GM18520 (cell line): ENCODE results near the gene FAM193A.
"Not testable (repeated sequence)": the region's sequence is repeated elsewhere in the genome, so short reads cannot be mapped to it uniquely, and the experiment has no call there.

Experiments
- ATAC-seq: cut with Tn5 transposase; IDR thresholded peaks from one replicate; pipeline ENCODE4 v1.9.1; 2021; ENCODE audit not compliant: unreplicated experiment

The FAM193A gene

DNA sequence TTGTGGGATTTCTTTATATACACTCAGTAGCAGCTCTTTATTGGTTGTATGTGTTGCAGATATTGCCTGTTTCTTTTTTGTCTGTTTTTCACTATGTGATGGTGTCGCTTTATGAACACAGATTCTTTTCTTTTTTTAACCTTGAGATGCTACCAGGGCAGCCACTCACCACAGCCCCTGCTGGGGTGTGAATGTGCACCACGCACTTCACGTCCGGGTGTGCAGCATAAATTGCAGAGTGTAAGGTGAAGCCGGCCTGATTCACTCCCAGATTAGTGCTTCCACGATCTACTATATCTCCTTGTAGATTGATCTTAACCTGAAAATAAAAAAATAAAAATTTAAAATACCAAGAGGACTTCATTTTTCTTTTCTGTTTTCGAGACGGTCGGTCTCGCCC is 71.4 kb downstream of the FAM193A start:
- ATAC-seq = no peak

DNA sequence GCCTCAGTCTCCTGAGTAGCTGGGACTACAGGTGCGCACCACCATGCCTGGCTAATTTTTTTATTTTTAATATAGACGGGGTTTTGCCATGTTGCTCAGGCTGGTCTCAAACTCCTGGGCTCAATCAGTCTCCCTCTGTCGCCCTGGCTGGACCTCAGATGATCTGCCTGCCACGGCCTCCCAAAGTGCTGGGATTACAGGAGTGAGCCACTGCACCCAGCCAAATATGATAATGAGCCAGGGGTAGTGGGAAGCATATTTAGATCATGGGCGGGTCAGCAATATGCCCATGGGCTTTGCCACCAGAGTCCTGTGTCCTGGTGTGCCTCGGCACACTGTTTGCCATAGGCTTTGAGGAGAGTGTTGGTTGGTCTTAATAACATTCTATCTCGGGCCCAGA is 71.8 kb downstream of the FAM193A start:
- no peak for ATAC-seq

- no peak for ATAC-seq
These were observed 79.4 kb downstream of the FAM193A start for GRCh38 chr4:2615821-2616220.

- ATAC-seq = no peak
These were observed 81.5 kb downstream of the FAM193A start for GRCh38 chr4:2617955-2618354.

DNA sequence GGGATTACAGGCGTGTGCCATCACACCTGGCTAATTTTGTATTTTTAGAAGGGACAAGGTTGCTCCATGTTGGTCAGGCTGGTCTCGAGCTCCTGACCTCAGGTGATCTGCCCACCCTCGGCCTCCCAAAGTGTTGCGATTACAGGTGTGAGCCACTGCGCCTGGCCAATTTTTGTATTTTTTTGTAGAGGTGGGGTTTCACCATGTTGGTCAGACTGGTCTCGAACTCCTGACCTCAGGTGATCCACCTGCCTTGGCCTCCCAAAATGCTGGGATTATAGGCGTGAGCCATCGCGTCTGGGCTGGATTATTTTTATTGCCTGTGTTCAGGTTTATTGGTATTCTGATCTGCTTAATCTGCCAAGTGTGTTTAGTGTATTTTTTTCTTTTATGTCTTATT is 82.3 kb downstream of the FAM193A start:
- not testable (repeated sequence) for ATAC-seq

DNA sequence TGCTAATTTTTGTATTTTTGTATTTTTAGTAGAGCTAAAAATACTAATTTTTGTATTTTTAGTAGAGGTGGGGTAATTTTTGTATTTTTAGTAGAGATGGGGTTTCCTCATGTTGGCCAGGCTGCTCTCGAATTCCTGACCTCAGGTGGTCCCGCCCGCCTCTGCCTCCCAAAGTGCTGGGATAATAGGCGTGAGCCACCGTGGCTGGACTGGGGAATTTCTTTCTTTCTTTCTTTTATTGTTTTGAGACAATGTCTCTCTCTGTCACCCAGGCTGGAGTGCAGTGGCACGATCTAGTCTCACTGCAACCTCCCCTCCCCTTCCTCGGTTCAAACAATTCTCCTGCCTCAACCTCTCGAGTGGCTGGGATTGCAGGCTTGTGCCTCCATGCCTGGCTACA is 83.0 kb downstream of the FAM193A start:
- ATAC-seq = no peak

DNA sequence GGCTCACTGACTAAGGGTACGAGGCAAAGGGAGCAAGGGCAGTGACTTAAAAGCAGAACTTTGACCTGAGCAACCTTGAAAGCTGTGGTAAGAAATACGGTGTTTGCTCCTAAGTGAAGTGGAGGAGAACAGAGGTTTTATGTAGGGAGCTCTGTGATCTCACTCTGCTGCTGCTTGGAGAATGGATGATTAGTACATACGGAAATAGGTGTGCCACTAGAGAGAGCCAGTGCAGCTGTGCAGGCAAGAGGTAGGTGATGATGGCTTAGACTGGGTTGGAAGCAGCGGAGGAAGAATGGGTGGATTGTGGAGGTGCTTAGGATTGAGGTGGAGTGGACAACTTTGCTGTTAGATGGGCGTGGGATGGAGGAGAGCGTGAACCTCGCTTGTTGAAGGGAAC is 85.0 kb downstream of the FAM193A start:
- ATAC-seq = no peak

DNA sequence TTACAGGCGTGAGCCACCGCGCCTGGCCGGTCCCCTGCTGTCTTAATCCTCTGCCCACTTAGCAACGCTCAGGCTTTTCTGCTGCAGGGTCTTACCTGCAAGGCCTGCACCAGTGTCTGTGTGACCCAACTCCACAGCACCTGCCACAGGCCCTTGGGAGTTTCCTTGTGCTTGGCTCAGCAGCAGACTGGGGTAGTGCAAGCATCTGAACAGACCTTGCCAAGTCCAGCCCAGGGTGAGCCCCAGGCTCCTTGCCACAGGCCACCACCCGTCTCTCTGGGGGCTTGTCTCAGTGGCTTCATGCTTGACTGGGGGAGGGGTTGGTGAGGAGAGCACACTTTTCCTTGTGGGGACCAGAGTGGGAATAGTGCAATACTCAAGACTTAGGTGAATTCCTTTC is 87.0 kb downstream of the FAM193A start:
- no peak for ATAC-seq

DNA sequence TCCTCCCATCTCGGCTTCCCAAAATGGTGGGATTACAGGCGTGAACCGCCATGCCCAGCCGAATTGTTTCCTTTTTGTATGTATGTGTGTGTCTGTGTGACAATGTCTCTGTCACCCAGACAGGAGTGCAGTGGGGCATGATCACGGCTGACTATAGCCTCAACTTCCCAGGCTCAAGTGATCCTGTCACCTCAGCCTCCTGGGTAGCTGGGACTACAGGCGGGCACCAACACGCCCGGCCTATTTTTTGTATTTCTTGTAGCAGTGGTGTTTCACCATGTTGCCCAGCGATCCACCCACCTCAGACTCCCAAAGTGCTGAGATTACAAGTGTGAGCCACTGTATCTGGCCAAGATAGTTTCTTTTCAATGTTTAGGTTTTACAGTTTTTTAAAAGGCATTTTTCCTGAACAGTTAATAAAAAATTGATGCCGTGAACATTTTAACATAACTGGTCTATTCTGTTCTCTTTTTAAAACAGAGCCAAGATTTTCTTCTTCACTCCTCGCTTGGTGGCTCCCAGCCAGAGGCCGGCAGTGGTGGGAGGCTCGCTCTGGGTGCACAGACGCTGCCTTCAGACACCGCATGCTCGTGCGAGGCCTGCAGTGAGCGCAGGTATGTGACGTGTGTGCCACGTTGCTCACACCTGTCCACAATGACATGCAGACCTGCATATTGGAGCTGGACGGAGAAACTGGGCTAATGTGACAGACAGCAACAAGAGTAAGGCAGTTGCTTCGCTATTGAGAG is 88.5 kb downstream of the FAM193A start:
- no peak for ATAC-seq

DNA sequence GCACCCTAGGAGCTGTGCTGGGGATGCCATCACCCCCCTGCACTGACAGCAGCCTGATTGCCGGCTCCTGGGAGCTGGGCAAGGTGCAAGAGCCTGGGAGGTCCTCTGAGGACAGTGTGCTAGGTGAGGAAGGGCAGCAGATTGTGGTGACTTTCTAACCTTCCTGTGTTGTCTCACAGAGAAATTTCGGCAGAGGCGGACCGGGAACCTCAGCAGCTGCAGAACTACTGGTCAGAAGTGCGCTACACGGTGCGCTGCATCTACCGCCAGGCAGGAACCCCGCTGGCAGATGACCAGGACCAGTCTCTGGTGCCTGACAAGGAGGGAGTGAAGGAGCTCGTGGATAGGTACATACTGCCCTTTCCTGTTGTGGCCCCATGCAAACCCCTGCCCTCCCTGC is 89.8 kb downstream of the FAM193A start:
- ATAC-seq = no peak

GRCh38 chr4:2630556-2631273 is 94.3 kb downstream of the FAM193A start:
- ATAC-seq = no peak

- no peak for ATAC-seq
These were observed 97.6 kb downstream of the FAM193A start for GRCh38 chr4:2634014-2634413.

GRCh38 chr4:2636331-2636730 is 99.9 kb downstream of the FAM193A start:
- ATAC-seq = no peak

GRCh38 chr4:2636994-2637393 is 100.5 kb downstream of the FAM193A start:
- not testable (repeated sequence) for ATAC-seq

- no peak for ATAC-seq
These were observed 101.6 kb downstream of the FAM193A start for GRCh38 chr4:2637956-2638552.

DNA sequence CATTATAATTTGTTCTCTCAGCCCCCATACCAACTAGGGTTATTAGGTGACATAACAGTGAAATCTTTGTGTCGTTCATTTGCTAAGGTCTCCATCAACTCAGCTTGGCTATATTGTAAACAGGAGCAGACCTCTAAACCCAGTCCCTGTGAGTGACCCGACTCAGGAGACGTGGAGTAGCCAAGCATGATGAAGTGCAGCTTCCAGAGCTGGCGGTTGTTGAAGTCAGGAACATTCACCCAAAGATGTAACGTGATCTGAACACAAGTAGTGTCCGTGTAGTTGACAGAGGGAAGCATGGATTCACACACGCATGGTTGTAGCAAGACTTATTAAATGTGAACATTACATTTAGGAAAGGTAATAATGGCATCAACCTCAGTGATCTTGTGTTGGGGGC is 102.3 kb downstream of the FAM193A start:
- ATAC-seq = no peak

- ATAC-seq = no peak
These were observed 106.5 kb downstream of the FAM193A start for GRCh38 chr4:2642968-2643367.

- ATAC-seq = no peak
These were observed 107.1 kb downstream of the FAM193A start for GRCh38 chr4:2643555-2643954.

DNA sequence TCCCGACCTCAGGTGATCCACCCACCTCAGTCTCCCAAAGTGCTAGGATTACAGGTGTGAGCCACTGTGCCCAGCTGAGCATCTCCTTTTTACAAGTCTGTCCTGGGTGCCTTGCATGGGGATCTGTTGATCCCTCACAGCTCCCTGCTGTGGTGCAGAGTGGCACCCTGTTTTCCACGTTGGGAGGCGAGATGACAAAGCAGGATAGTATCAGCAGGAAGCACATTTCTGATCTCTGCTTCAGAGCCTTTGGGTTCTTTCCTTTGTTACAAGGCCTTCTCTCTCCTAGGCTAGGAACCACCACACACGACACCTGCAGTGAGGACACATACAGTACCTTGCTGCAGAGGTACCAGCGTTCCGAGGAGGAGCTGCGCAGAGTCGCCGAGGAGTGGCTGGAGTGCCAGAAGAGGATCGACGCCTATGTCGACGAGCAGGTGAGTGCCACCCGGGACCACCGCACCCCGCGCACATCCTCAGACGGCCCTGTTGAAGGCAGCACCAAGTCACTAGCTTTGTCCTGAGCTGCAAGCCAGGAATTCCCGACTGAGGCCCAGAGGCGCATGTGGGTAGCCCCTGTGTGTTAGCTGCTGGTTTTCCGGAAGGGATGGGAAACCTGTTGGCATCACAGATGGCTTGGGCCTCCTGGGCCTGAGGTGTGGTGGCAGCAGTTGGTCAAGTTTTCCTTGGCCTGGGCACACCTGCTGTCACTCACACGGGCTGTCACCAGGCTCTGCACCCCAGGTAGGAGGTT is 110.1 kb downstream of the FAM193A start:
- ATAC-seq = no peak

DNA sequence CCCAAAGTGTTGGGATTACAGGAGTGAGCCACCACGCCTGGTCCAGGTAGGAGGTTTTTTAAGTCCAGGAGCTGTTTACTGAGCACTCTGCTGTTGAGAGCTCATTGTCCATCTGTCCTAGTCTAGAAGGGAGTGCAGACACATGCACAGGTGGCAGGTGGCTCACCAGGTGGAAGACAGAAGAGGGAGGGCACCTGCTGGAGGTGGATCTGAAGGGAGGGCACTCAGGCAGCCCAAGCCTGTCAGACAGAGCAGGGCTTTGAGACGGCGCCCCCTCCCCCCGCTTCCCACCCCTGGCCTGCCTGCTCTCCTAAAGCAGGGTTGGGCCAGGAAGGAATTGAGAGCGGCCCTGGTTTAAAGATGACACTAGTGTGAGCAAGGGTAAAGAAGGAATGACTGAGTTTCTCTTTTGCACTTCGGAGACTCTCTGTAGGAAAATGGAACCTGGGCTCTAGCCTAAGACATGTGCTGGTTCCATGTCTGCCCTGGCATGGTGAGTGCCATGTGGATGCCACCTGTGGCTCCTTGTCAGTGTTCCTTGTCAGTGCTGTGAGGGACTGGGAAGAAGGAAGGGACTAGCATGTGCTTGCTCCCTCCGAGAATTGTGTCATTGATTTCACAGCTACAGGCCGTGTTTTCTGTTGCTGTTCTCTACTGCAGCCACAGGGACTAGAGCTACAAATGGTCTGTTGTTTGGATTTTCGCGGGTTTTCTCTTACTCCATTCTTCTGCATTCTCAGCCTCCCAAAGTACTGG is 111.1 kb downstream of the FAM193A start:
- no peak for ATAC-seq
